IPS DF 19.7 (cell line): ENCODE results near the gene HCFC2.
"Not testable (repeated sequence)": the region's sequence is repeated elsewhere in the genome, so short reads cannot be mapped to it uniquely, and the experiment has no call there.

ENCODE experiments used
- DNase-seq: peaks from one replicate; pipeline ENCODE4 v3.0.0-alpha.2; 2013; ENCODE audit warnings: low read depth, low spot score

The HCFC2 gene

GRCh38 chr12:104064031-104064841 lies at the start of gene HCFC2:
HCFC2 (plus strand) TSS chr12:104064531; CDS start chr12:104064561, 30 bp downstream.
- DNase-seq: no peak

- not testable (repeated sequence) for DNase-seq
Measured at GRCh38 chr12:104021862-104022261, 42.5 kb upstream of the HCFC2 start.

DNA sequence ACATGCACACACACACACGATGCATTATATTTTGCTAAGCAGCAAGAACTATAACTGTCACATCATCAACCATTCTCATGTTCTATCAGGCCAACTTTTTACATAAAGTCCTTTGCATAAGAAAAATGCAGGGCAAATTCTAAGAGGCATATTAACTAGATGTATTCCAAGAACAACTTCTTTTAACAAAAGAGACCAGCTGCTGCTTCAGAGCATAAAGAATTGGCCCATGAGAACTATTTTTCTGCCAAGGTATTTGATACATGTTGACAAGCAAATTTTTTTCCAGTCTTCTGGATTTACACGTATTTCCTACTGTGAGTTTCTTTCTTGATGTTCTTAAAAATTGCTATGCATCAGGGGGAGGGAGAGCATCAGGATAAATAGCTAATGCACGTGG lies 41.5 kb upstream of the HCFC2 start:
- DNase-seq: no peak

GRCh38 chr12:104023710-104024109 lies 40.6 kb upstream of the HCFC2 start:
- no peak for DNase-seq

GRCh38 chr12:104024348-104024747 lies 40.0 kb upstream of the HCFC2 start:
- no peak for DNase-seq

GRCh38 chr12:104025771-104026170 lies 38.6 kb upstream of the HCFC2 start:
- no peak for DNase-seq

GRCh38 chr12:104026841-104027599 lies 37.3 kb upstream of the HCFC2 start:
- no peak for DNase-seq

DNA sequence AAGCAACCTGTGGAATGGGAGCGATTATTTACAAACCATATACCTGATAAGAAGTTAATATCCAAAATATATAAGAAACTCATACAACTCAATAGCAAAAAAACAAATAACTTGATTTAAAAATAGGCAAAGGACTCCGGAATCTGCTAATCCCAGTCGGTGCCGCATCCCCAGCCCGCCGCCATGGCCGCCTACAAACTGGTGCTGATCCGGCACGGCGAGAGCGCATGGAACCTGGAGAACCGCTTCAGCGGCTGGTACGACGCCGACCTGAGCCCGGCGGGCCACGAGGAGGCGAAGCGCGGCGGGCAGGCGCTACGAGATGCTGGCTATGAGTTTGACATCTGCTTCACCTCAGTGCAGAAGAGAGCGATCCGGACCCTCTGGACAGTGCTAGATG lies 33.7 kb upstream of the HCFC2 start:
- DNase-seq: not testable (repeated sequence)

GRCh38 chr12:104036143-104036542 lies 28.2 kb upstream of the HCFC2 start:
- DNase-seq: not testable (repeated sequence)

- not testable (repeated sequence) for DNase-seq
Measured at GRCh38 chr12:104039769-104040168, 24.6 kb upstream of the HCFC2 start.

DNA sequence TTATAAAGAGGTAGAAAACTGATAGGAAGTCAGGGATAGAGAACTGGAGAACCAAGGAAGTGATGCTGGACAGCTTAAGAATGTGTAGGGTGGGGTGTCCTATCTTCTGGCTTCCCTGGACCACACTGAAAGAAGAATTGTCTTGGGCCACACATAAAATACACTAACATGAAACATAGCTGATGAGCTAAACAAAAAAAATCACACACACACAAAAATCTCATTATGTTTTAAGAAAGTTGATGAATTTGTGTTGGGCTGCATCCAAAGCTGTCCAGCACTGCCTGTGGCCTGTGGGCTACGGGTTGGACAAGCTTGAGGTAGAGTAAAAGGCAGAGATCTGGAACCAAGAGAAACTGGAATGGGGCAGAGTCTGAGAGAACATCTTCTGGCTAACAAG lies 21.8 kb upstream of the HCFC2 start:
- DNase-seq: no peak

GRCh38 chr12:104044158-104044557 lies 20.2 kb upstream of the HCFC2 start:
- DNase-seq: no peak

GRCh38 chr12:104046306-104046705 lies 18.0 kb upstream of the HCFC2 start:
- DNase-seq: no peak

GRCh38 chr12:104048162-104048561 lies 16.2 kb upstream of the HCFC2 start:
- no peak for DNase-seq

DNA sequence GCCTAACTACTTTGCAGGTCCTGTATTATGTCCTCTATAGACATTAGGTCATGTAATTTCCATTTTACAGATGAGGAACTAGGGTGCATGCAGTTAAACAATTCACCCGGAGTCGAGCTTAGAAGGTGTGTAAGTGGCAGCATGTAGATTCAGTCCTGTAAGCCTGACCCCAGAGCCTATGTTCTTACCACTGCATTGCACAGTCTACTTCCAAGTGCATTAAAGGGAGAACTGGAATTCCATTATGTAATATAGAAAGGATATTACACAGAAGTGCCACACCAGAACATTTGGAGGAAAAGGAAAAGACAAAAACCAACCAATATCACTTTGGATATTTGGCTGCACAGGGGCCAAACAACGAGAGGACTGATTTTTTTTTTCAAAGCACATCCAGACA lies 15.5 kb upstream of the HCFC2 start:
- no peak for DNase-seq

DNA sequence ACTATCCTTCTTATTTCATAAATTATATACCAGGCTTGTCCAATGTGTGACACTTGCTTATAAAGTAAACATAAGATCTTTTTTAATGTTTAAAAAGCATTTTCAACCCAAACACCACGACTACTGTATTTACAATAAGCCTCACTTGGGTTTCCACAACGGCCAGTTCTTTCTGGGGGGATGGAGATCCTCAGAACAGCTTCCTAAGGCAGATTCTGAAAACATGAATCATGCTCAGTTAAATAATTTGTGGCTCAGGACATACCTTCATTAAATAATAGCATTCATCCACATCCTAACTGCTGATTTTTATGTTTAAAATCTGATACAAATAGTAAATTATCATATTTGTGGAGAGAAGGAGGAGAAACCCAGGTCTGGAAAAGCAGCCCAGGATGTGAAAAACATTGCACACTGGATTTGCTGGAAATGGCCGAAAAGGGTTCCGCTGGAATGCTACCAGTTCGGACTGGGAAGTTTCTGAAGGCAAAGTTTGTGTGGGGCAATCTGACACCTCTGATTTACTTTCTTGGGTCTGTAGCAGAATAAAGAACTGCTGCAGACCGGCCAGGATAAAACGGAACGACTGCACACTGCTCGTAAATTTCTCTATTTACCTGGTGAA lies 14.9 kb upstream of the HCFC2 start:
- DNase-seq: no peak

- no peak for DNase-seq
Measured at GRCh38 chr12:104049903-104050356, 14.4 kb upstream of the HCFC2 start, which contains the start of gene GLT8D2. GLT8D2 (minus strand) TSS chr12:104050187; CDS start chr12:104019648, 30,539 bp downstream.

- no peak for DNase-seq
Measured at GRCh38 chr12:104050436-104050835, 13.9 kb upstream of the HCFC2 start.

DNA sequence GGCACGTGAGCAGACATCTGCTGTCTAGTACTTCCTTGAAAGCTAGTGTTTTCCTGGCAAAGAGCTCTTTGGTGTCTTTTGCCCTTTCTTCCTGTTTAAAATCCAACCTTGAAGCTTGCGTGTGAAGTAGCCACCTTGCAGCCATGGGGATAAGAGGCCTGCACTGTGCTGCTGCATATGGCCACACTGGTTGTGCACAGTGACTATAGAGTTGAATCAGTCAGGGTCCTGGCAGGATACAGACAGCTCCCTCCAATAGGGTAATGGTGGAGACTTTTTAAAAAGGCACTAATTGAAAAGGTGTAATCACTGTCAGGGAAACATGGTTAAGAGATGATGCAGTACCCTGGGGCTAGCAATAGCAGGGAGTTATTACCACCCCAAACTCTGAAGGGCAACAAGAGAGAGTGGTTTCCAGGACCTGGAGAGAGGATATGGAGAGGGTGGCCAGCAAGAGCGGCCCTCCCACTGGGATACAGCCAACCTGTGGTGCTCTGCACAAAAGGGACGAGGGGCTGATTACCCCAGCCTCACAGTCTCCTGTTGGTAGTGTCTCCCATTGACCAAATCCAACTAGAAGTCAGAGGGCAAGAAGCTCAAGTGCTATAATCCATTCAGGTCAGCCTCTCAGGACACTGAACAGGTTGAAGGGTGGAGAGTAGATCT lies 9.5 kb upstream of the HCFC2 start:
- DNase-seq: no peak

GRCh38 chr12:104055686-104056388 lies 8.5 kb upstream of the HCFC2 start:
- no peak for DNase-seq

DNA sequence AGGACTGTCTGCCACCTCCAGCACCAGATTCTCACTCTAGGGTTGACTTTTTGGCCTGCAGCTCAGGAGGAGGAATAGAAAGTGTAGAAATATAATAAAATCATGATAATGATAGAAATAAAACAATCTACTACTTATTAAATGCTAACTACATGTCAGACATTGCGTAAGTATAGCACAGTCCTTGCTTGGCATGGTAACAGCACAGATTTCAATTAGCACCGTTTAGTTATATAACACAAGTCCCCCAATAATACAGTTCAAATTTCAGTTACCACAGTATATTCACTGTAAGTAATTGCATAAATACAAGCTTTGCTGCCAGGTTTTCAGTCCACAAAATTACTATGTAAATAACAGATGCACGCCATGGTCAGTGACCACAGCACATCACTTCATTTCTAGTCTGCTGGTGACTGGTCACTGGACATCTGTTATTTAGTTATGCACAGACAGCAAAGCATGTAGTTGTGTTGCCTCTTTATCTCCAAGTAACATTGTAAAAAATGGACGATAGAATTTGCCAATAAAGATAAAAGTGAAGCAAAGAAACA lies 7.8 kb upstream of the HCFC2 start:
- DNase-seq: no peak
